H9 (cell line): ENCODE results near the gene TGFBR1. TPM values are rescaled to one million over a fixed set of nuclear protein-coding genes. Genes with fewer than 3 reads are reported as not detected.

ENCODE experiments used
- DNase-seq: peaks from one replicate; pipeline ENCODE4 v3.0.0-alpha.2; 2017
- H2AFZ ChIP-seq: one replicate; pipeline ENCODE4 v1.6.1; 2013; ENCODE audit warnings: mild to moderate bottlenecking, low read length, control low read depth, moderate library complexity
- H2AK5ac ChIP-seq: 2 replicates; pipeline ENCODE4 v1.6.1; 2013; ENCODE audit warnings: low read length, control low read depth, mixed read lengths; ENCODE audit not compliant: insufficient read length
- H2BK120ac ChIP-seq: one replicate; pipeline ENCODE4 v1.6.1; 2013; ENCODE audit warnings: low read depth, mild to moderate bottlenecking, low read length, control low read depth, inconsistent platforms; ENCODE audit not compliant: poor library complexity, severe bottlenecking
- H2BK12ac ChIP-seq: 2 replicates; pipeline ENCODE4 v1.6.1; 2013; ENCODE audit warnings: low read length, control low read depth, mixed read lengths, low read depth; ENCODE audit not compliant: insufficient read length
- H2BK15ac ChIP-seq: 2 replicates; pipeline ENCODE4 v1.6.1; 2013; ENCODE audit warnings: low read depth, low read length, control low read depth
- H2BK20ac ChIP-seq: one replicate; pipeline ENCODE4 v1.6.1; 2013; ENCODE audit warnings: low read depth, mild to moderate bottlenecking, low read length, control low read depth, inconsistent platforms; ENCODE audit not compliant: poor library complexity, severe bottlenecking
- H2BK5ac ChIP-seq: 2 replicates; pipeline ENCODE4 v1.6.1; 2013; ENCODE audit warnings: low read length, control low read depth, mixed read lengths; ENCODE audit not compliant: insufficient read length
- H3K14ac ChIP-seq: 2 replicates; pipeline ENCODE4 v1.6.1; 2013; ENCODE audit warnings: low read length, control low read depth; ENCODE audit not compliant: insufficient read depth
- H3K18ac ChIP-seq: 2 replicates; pipeline ENCODE4 v1.6.1; 2013; ENCODE audit warnings: low read depth, mild to moderate bottlenecking, mixed read lengths, low read length, control low read depth; ENCODE audit not compliant: insufficient read length
- H3K23ac ChIP-seq: 2 replicates; pipeline ENCODE4 v1.6.1; 2013; ENCODE audit warnings: low read length, control low read depth, mixed read lengths, low read depth; ENCODE audit not compliant: insufficient read length
- H3K23me2 ChIP-seq: 2 replicates; pipeline ENCODE4 v1.6.1; 2013; ENCODE audit warnings: low read depth, mild to moderate bottlenecking, mixed read lengths, low read length, control low read depth; ENCODE audit not compliant: insufficient read length, poor library complexity, severe bottlenecking
- H3K27ac ChIP-seq: 2 replicates; pipeline ENCODE4 v1.5.1; 2013; ENCODE audit warnings: low read length, control low read depth, mixed read lengths, low read depth; ENCODE audit not compliant: insufficient read length
- H3K27me3 ChIP-seq: 2 replicates; pipeline ENCODE4 v1.6.1; 2013; ENCODE audit warnings: low read length, control low read depth, inconsistent platforms; ENCODE audit not compliant: insufficient read depth
- H3K4ac ChIP-seq: 2 replicates; pipeline ENCODE4 v1.6.1; 2013; ENCODE audit warnings: low read depth, mild to moderate bottlenecking, control low read depth, inconsistent platforms, low read length, moderate library complexity
- H3K4me1 ChIP-seq: 2 replicates; pipeline ENCODE4 v1.6.1; 2013; ENCODE audit warnings: low read length, control low read depth, inconsistent platforms; ENCODE audit not compliant: insufficient read depth
- H3K4me2 ChIP-seq: 2 replicates; pipeline ENCODE4 v1.6.1; 2013; ENCODE audit warnings: low read length, control low read depth, mixed read lengths; ENCODE audit not compliant: insufficient read length, insufficient read depth
- H3K56ac ChIP-seq: 2 replicates; pipeline ENCODE4 v1.6.1; 2013; ENCODE audit warnings: low read depth, mild to moderate bottlenecking, mixed read lengths, low read length, control low read depth; ENCODE audit not compliant: insufficient read length
- H3K79me1 ChIP-seq: 2 replicates; pipeline ENCODE4 v1.6.1; 2013; ENCODE audit warnings: low read depth, mild to moderate bottlenecking, moderate library complexity, low read length, control low read depth, inconsistent platforms; ENCODE audit not compliant: insufficient read depth, poor library complexity, severe bottlenecking
- H3K79me2 ChIP-seq: 2 replicates; pipeline ENCODE4 v1.6.1; 2013; ENCODE audit warnings: low read length, control low read depth, inconsistent platforms; ENCODE audit not compliant: insufficient read depth
- H3K9ac ChIP-seq: 2 replicates; pipeline ENCODE4 v1.6.1; 2013; ENCODE audit warnings: low read length, control low read depth, mixed read lengths; ENCODE audit not compliant: insufficient read length; ENCODE audit errors: extremely low read depth
- H3K9me3 ChIP-seq: one replicate; pipeline ENCODE4 v1.6.1; 2013; ENCODE audit warnings: low read depth, low read length, inconsistent platforms; ENCODE audit not compliant: control insufficient read depth
- H3T11ph ChIP-seq: one replicate; pipeline ENCODE4 v1.6.1; 2013; ENCODE audit warnings: mild to moderate bottlenecking, low read length, control low read depth, inconsistent platforms
- H4K20me1 ChIP-seq: one replicate; pipeline ENCODE4 v1.6.1; 2013; ENCODE audit not compliant: control insufficient read depth, insufficient read length, insufficient read depth
- H4K5ac ChIP-seq: 2 replicates; pipeline ENCODE4 v1.6.1; 2013; ENCODE audit warnings: low read depth, mild to moderate bottlenecking, mixed read lengths, low read length, control low read depth; ENCODE audit not compliant: insufficient read length
- H4K8ac ChIP-seq: replicated peaks from 2 replicates; pipeline ENCODE4 v1.6.1; 2013; ENCODE audit warnings: low read length, control low read depth, mixed read lengths, low read depth; ENCODE audit not compliant: insufficient read length
- H4K91ac ChIP-seq: 2 replicates; pipeline ENCODE4 v1.6.1; 2013; ENCODE audit warnings: low read depth, mild to moderate bottlenecking, moderate library complexity, mixed read lengths, low read length, control low read depth; ENCODE audit not compliant: insufficient read length
- H3K27ac Mint-ChIP-seq, 3 experiments: 2 replicates in 2 of 3; 3 replicates in 1 of 3; pipeline ENCODE4 v1.8.0; 2020 to 2021; ENCODE audit warnings: mixed read lengths in 3 of 3, mild to moderate bottlenecking in 1 of 3, moderate library complexity in 1 of 3
- H3K27me3 Mint-ChIP-seq: 2 replicates; pipeline ENCODE4 v1.8.0; 2021; ENCODE audit warnings: low read depth, mild to moderate bottlenecking, moderate library complexity, mixed read lengths
- H3K36me3 Mint-ChIP-seq, 3 experiments: 2 replicates in 2 of 3; 3 replicates in 1 of 3; pipeline ENCODE4 v1.8.0; 2020 to 2021; ENCODE audit warnings: low read depth in 3 of 3, mixed read lengths in 3 of 3; ENCODE audit not compliant: insufficient read depth in 1 of 3
- H3K4me1 Mint-ChIP-seq, 2 experiments: 2 replicates each; pipeline ENCODE4 v1.8.0; 2020; ENCODE audit warnings: mixed read lengths in 2 of 2
- H3K4me3 Mint-ChIP-seq, 2 experiments: 2 replicates in 1 of 2; 3 replicates in 1 of 2; pipeline ENCODE4 v1.8.0; 2020 to 2021; ENCODE audit warnings: mild to moderate bottlenecking in 2 of 2, mixed read lengths in 2 of 2, moderate library complexity in 1 of 2
- H3K9me3 Mint-ChIP-seq, 2 experiments: 2 replicates in 1 of 2; 3 replicates in 1 of 2; pipeline ENCODE4 v1.8.0; 2020; ENCODE audit warnings: mild to moderate bottlenecking in 2 of 2, mixed read lengths in 2 of 2, moderate library complexity in 1 of 2
- CTCF ChIP-seq: fragments of 200-600 bp; sonication (generic); conservative IDR thresholded peaks from 3 replicates; pipeline ENCODE4 v1.8.0; 2021; ENCODE audit warnings: antibody characterized with exemption, mild to moderate bottlenecking
- WGBS: extraction: QIAGEN DNeasy Blood & Tissue Kit; methylation state at CpG from one replicate; pipeline ENCODE4 v1.1.7; 2013; ENCODE audit warnings: missing lambda C conversion rate, low lambda C conversion rate, mixed read lengths; ENCODE audit not compliant: insufficient read length; ENCODE audit errors: extremely low coverage; 5-methylcytosine and 5-hydroxymethylcytosine counted together
- total RNA-seq: library from RNA; stranded (reverse); gene quantifications from 2 replicates; pipeline ENCODE4 v1.2.1, GENCODE V29; 2021

The TGFBR1 gene
- total RNA-seq, 1 experiment from 2014 or later: 59.3 TPM

- no peak overlapping the region for H3K27ac ChIP-seq
- no peak overlapping the region for H3K9ac ChIP-seq
- H2AK5ac ChIP-seq: no peak overlapping the region
- H3K4me1 ChIP-seq: peaks cover 4% of the 10 kb centered on the region
- WGBS: no CpG with 5 or more reads among the region's 10 CpGs
- no peaks in the 10 kb centered on the region for H3K9me3 ChIP-seq
- no peak overlapping the region for H2BK120ac ChIP-seq
- H3K4me1 Mint-ChIP-seq: peaks cover 66 to 68% of the 10 kb centered on the region in 2 experiments
- no peak overlapping the region for H3K23ac ChIP-seq
- H4K8ac ChIP-seq: no peak overlapping the region
- H4K20me1 ChIP-seq: no peaks in the 10 kb centered on the region
- no peak for TF ChIP-seq CTCF
- no peaks in the 10 kb centered on the region for H3K23me2 ChIP-seq
- H2BK5ac ChIP-seq: no peak overlapping the region
- H3K14ac ChIP-seq: no peak overlapping the region
- H3K79me1 ChIP-seq: no peaks in the 10 kb centered on the region
- H3K4me3 Mint-ChIP-seq: no peak overlapping the region
- no peak overlapping the region for H2BK20ac ChIP-seq
- no peak overlapping the region for H2BK15ac ChIP-seq
- no peaks in the 10 kb centered on the region for H3K79me2 ChIP-seq
- H3K27me3 Mint-ChIP-seq: no peaks in the 10 kb centered on the region; the same call in 1 of the 2 replicates
- no peak overlapping the region for H2BK12ac ChIP-seq
- no peak overlapping the region for H3K18ac ChIP-seq
- no peak overlapping the region for H4K5ac ChIP-seq
- peak overlapping the region in 1 of 3 experiments; percentile 35; a peak in 1 of 7 replicates for H3K27ac Mint-ChIP-seq
- no peak overlapping the region for H3K4ac ChIP-seq
- peaks cover 0 to 2% of the 10 kb centered on the region in 2 experiments; a peak in 1 of 5 replicates for H3K9me3 Mint-ChIP-seq
- H3K4me2 ChIP-seq: no peak overlapping the region
- no peaks in the 10 kb centered on the region for H3K36me3 Mint-ChIP-seq
- no peak overlapping the region for H4K91ac ChIP-seq
- H3K27me3 ChIP-seq: no peaks in the 10 kb centered on the region
- H3K56ac ChIP-seq: no peak overlapping the region
- H3T11ph ChIP-seq: no peak overlapping the region
- no peak for DNase-seq
- no peak overlapping the region for H2AFZ ChIP-seq
Observed at GRCh38 chr9:99173570-99174504, 68.9 kb downstream of the TGFBR1 start.
